ENCODE results near the gene PIN1. TPM values are rescaled to one million over a fixed set of nuclear protein-coding genes. Genes with fewer than 3 reads are reported as not detected.

PIN1 gene
- total RNA-seq, 2 experiments from 2014 or later = 95.5 to 107 TPM

DNA sequence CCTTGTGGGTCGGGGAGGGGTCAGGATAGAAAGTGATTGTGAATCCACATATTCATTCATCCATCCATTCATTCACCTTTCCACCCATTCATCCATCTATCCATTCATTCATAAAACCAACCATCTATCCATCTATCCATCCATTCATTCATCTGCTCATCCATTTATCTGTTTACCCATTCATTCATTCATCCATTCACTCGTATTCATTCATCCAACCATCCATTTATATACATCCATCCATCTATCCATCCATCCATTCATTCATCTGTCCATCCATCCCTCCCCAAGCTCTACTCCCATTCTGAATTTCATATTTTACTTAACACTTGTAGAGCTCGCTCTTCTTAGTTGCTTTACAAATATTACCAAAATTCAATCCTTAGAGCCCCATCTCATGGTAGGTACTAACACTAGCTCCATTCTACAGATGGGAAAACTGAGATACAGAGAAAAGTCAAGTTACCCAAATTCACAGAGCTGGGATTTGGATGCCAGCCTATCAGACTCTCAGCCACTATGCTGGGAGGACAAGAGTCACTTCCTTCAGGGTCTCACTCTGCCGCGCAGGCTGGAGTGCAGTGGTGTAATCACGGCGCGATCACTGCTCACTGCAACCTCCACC, 37.6 kb downstream of the PIN1 start:
- POLR2A ChIA-PET = no interaction called here
- CTCF ChIA-PET = interaction anchor here (0.6 kb wide), 2 partner anchors 12 to 32 kb away, joined by 3 to 4 read pairs; no protein-coding TSS in a partner anchor

DNA sequence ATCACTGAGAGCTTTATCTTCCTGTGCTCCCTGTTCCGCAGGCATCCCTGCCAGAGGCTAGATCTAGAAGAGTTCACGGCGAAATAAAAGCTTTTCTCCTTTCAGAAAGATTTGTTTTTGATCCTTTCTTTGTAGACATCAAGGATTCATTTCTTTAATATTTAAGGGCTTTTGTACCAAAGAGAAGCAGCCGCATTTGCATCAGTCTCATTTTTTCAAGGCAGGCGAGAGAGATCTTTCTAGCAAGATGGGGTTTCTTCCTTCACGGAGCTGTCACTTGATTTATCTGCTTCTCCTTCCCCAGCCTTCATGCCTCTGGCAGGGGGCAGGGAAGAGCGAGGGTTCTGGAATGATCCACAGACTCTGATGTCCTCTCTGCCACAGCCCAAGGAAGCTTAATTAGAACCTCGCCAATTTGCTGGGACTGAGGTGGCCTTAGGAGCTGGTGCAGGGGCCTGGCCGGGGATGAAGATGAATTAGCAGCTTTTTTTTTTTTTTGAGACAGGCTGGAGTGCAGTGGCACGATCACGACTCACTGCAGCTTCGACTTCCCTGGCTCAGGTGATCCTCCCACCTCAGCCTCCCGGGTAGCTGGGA, 40.0 kb downstream of the PIN1 start:
- ChIA-PET POLR2A (no interaction called here), CTCF (interaction anchor here (0.6 kb wide), 1 partner anchor 122 kb away, joined by 4 read pairs; no protein-coding TSS in a partner anchor)

- POLR2A ChIA-PET = no interaction called here
- CTCF ChIA-PET = interaction anchor here (0.6 kb wide), 1 partner anchor 122 kb away, joined by 4 read pairs; no protein-coding TSS in a partner anchor
Measured at GRCh38 chr19:9875796-9876195, 40.7 kb downstream of the PIN1 start.

DNA sequence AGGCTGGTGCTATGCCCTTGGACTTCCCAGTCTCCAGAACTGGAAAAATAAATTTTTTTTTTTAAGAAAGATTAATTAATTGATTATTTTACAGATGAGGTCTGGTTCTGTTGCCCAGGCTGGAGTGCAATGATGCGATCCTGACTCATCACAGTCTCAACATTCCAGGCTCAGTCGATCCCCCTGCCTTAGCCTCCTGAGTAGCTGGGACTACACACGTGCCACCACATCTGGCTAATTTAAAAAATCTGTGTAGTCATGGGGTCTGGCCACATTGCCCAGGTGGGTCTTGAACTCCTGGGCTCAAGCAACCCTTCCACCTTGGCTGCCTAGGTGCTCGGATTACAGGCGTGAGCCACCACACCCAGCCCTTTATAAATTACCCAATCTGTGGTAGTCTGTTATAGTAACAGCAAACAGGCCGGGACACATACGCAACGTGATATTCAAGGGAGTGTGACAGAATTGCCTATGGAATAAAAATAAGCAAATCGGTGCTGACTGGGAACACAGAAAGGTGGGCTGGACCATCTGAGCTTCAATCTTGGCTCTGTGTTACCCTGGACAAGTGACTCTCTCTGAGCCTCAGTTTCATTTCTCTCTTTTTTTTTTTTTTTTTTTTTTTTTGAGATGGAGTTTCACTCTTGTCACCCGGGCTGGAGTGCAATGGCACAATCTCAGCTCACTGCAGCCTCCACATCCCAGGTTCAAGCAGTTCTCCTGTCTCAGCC, 42.8 kb downstream of the PIN1 start:
- ChIA-PET POLR2A (interaction anchor here (0.6 kb wide), 1 partner anchor 32 kb away, joined by 3 read pairs; no protein-coding TSS in a partner anchor), CTCF (no interaction called here)

- ChIA-PET CTCF (no interaction called here), POLR2A (no interaction called here)
Measured at GRCh38 chr19:9878511-9879196, 43.5 kb downstream of the PIN1 start.

GRCh38 chr19:9881720-9882119, 46.6 kb downstream of the PIN1 start:
- ChIA-PET POLR2A (no interaction called here), CTCF (no interaction called here)

- CTCF ChIA-PET = interaction anchor here (0.6 kb wide), 1 partner anchor 388 kb away, joined by 3 read pairs; no protein-coding TSS in a partner anchor
- POLR2A ChIA-PET = no interaction called here
Measured at GRCh38 chr19:9883231-9883758, 48.2 kb downstream of the PIN1 start.

DNA sequence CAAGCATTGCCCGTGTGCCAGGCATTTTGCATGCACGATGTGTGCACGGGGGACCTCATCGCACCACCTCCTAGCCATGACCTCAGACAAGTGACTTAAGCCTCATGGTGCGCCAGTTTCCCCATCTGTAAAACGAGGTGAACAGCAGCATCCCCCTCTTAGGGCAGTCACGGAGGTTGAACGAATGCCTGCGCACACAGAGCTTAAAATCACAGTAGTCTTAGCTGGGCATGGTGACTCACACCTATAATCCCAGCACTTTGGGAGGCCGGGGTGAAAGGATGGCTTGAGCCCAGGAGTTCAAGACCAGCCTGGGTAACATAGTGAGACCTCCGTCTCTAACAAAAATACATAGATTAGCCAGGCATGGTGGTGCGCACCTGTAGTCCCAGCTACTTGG, 48.6 kb downstream of the PIN1 start:
- ChIA-PET CTCF (no interaction called here), POLR2A (no interaction called here)

DNA sequence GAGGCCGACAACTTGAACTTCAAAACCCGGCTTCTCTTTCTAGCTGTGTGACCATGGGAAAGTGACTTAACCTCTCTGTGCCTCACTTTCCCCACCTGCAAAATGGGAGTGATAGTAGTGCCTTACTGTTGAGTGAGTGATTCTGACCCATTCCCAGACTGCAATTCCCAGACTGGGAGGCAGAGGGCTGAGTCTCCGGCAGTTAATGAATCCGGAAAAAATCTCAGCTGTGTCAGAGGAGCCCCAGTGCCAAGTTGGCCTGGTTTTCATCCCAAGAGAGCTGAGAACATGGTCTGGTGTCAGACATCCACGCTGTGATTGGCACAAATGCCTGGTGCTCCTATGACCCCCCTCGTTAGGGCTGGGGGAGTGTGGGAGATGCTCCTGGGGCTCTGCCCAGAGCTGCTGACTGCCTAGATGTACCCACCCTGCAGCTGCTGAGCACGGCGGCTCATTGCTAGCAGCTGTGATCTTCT, 50.0 kb downstream of the PIN1 start:
- ChIA-PET POLR2A (no interaction called here), CTCF (no interaction called here)

- POLR2A ChIA-PET = no interaction called here
- CTCF ChIA-PET = no interaction called here
Measured at GRCh38 chr19:9891609-9892373, 56.7 kb downstream of the PIN1 start.

Other genes with a start within 250 kb of the PIN1 start
- 10 to 100 TPM; 33.6 to 33.8 TPM for gene ZNF561, start 214.1 kb upstream of the PIN1 start, total RNA-seq
- gene ZNF562, start 160.2 kb upstream of the PIN1 start, total RNA-seq = 10 to 100 TPM; 45.0 to 47.6 TPM
- gene ZNF846, start 66.6 kb upstream of the PIN1 start, total RNA-seq = 1 to 10 TPM; 4.0 to 4.7 TPM
- 10 to 100 TPM; 24.7 TPM for gene FBXL12, start 16.2 kb upstream of the PIN1 start, total RNA-seq
- gene UBL5, start 7.4 kb upstream of the PIN1 start, total RNA-seq = 100 to 1,000 TPM; 342 to 354 TPM
- under 1 TPM in 1 of 2 experiments, not detected in 1; 0.27 TPM for gene OLFM2, start 101.2 kb downstream of the PIN1 start, total RNA-seq
- under 1 TPM; 0.50 to 0.63 TPM for gene COL5A3, start 175.2 kb downstream of the PIN1 start, total RNA-seq
- not detected for gene RDH8, start 178.2 kb downstream of the PIN1 start, total RNA-seq

Measured in activated CD8-positive, alpha-beta memory T cell treated with anti-CD3 and anti-CD28 coated beads for 36 hours (primary cell).